ENCODE measurements around the gene LARP6. TPM values are rescaled to one million over a fixed set of nuclear protein-coding genes. Genes with fewer than 3 reads are reported as not detected.
A peak's percentile ranks its signal among the peaks of the same experiment; 100 is the strongest.
"Not testable (repeated sequence)": the region's sequence is repeated elsewhere in the genome, so short reads cannot be mapped to it uniquely, and the experiment has no call there.

LARP6 gene
- total RNA-seq = under 1 TPM in 1 of 2 donors, not detected in 1; 0.26 TPM

DNA sequence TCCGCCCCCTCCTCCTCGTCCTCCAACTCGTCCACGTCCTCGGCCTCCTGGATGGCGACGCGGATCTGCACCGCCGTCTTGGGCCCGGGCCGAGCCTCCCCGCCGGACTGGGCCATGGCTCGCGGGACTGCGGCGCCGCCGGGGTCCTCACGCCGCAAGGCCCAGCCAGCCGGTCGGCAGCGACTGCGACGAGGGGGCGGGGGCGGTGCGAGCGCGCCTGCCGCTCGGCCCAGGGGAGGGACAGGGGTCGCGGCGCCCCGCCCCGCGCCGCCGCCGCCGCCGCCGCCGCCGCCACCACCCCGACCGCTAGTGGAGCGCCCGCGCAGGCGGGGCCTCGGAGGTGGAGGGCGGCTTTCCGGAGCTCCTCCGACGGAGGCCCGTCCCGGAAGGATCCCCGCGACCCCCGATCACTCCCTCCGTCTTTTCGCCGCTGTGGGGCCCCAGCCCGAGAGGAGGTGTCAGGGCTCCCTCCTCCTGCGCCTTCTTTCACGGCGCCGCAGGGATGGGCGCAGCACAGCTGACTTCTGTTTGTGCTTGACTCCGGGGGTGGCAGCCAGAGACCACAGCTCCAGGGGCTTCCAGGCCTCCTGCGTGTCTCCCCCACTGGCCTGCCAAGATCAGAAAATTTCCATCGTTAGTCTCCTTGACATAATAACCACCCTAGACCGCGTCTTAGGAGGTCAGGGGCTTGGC lies at the start of gene LARP6:
Gene LARP6, minus strand, starts transcription at position 185 of the 693 bp plus-strand sequence. Its CDS starts 69 bp downstream, at position 116.
- Mint-ChIP-seq H3K36me3 (ENCODE audit: low read depth) (peaks cover 5% of the 10 kb centered on the region), H3K27me3 (peaks cover 55% of the 10 kb centered on the region), H3K9me3 (no peaks in the 10 kb centered on the region), H3K4me3 (peak within 1 kb of the TSS; percentile 83), H3K27ac (no peak within 1 kb of the TSS), H3K4me1 (peaks cover 3% of the 10 kb centered on the region)
- ATAC-seq (replicated peaks) = peak; percentile 54

DNA sequence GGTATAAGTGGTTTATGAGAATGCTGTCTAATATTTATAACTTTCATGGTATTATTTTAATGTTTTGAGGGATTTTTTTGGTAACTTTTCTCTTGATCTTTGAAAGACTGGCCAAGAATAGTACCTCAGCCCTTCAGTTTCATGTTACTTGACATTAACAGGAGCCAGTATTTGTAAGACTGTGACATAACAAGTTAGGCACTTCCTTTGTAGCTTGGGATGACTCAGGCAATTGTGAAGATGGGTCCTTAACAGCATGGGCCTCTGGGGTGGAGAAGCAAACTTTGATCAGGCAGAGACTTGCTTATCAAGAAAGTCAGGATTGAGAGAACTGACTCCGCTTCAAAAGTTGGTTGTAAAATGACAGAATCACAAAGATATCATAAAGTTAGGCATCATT lies 48.1 kb upstream of the LARP6 start:
- no peak for ATAC-seq (replicated peaks)
- Mint-ChIP-seq H3K4me3 (no peak overlapping the region), H3K4me1 (no peaks in the 10 kb centered on the region), H3K36me3 (ENCODE audit: low read depth) (peaks cover 8% of the 10 kb centered on the region), H3K27ac (no peak overlapping the region), H3K27me3 (peaks cover 7% of the 10 kb centered on the region), H3K9me3 (peaks cover 8% of the 10 kb centered on the region)

DNA sequence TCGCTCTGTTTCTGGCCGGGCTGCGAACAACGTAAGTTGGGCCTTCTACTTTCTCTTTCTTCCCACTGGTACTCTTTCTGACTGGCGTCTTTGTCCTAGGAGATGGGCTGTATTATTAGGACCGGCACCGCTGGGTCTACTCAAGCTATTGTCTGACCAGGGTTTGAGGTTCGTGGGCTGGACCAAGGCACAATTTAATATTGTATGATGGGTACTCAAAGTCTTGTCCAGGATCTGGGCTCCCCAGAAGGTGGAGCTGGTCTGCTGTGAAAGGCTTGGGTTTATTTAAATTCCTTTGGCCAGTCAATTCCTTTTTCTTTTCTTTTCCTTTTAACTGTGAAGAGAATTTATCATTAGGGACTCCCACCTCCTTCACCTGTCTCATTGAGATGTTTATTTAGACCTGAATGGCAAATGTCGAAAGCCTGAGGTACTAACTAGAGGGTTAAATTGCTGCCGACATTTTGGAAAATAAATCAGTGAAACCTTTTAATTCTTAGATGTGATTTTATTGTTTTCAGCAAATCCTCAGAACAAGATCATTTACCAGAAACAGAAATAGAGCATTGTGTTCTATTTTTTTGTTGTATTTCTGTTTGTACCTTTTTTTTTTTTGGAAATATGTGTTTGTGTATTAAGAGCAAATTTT lies 39.1 kb upstream of the LARP6 start:
- H3K36me3 Mint-ChIP-seq (ENCODE audit: low read depth) = peaks cover 6% of the 10 kb centered on the region
- peaks cover 5% of the 10 kb centered on the region for H3K27me3 Mint-ChIP-seq
- ATAC-seq (replicated peaks) = peak; percentile 18
- H3K27ac Mint-ChIP-seq = peak overlapping the region; percentile 98
- peaks cover 10% of the 10 kb centered on the region for H3K4me1 Mint-ChIP-seq
- peak overlapping the region; percentile 97 for H3K4me3 Mint-ChIP-seq
- H3K9me3 Mint-ChIP-seq = no peaks in the 10 kb centered on the region

GRCh38 chr15:70892002-70892911 lies 38.3 kb upstream of the LARP6 start, which contains the start of the genes LRRC49 and THAP10:
Gene LRRC49 (plus strand): TSS chr15:70892826. CDS start chr15:70892895, 69 bp downstream.
Gene THAP10 (minus strand): TSS chr15:70892433. CDS start chr15:70892272, 161 bp downstream.
- Mint-ChIP-seq H3K27ac (peak within 1 kb of the TSS; percentile 98), H3K9me3 (no peaks in the 10 kb centered on the region), H3K27me3 (peaks cover 3% of the 10 kb centered on the region), H3K36me3 (ENCODE audit: low read depth) (peaks cover 6% of the 10 kb centered on the region), H3K4me3 (peak within 1 kb of the TSS; percentile 97), H3K4me1 (peaks cover 10% of the 10 kb centered on the region)
- ATAC-seq (replicated peaks) = peak; percentile 92

GRCh38 chr15:70882361-70882760 lies 28.4 kb upstream of the LARP6 start:
- no peak overlapping the region for H3K4me3 Mint-ChIP-seq
- peaks cover 18% of the 10 kb centered on the region for H3K27me3 Mint-ChIP-seq
- H3K36me3 Mint-ChIP-seq (ENCODE audit: low read depth) = no peaks in the 10 kb centered on the region
- ATAC-seq (replicated peaks) = peak; percentile 62
- H3K27ac Mint-ChIP-seq = no peak overlapping the region
- H3K4me1 Mint-ChIP-seq = no peaks in the 10 kb centered on the region
- no peaks in the 10 kb centered on the region for H3K9me3 Mint-ChIP-seq

- Mint-ChIP-seq H3K36me3 (ENCODE audit: low read depth) (no peaks in the 10 kb centered on the region), H3K27me3 (peaks cover 29% of the 10 kb centered on the region), H3K4me3 (no peak overlapping the region), H3K27ac (no peak overlapping the region), H3K9me3 (no peaks in the 10 kb centered on the region), H3K4me1 (no peaks in the 10 kb centered on the region)
- ATAC-seq (replicated peaks) = no peak
Observed at GRCh38 chr15:70880781-70881180, 26.8 kb upstream of the LARP6 start.

DNA sequence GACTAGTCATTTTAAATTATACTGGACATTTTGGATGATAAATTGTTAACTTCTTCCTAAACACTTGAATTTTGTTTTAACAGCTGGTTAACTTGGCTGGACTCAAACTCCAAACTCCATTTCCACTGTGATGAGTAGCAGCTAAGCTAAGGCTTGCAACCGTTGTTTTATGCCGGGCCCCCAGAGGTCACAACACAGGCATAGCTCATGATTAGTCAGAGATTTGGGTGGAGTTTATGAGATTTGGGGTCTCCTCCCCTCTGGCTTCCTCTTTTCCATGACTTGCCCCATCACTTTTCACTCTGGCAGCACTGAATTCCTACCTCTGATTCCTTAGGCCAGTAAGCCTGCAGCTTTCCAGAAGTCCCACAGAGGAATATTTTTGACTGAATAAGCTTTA lies 25.4 kb upstream of the LARP6 start:
- ATAC-seq (replicated peaks) = no peak
- no peak overlapping the region for H3K4me3 Mint-ChIP-seq
- H3K4me1 Mint-ChIP-seq = no peaks in the 10 kb centered on the region
- no peaks in the 10 kb centered on the region for H3K36me3 Mint-ChIP-seq (ENCODE audit: low read depth)
- H3K27me3 Mint-ChIP-seq = peaks cover 25% of the 10 kb centered on the region
- no peaks in the 10 kb centered on the region for H3K9me3 Mint-ChIP-seq
- no peak overlapping the region for H3K27ac Mint-ChIP-seq

DNA sequence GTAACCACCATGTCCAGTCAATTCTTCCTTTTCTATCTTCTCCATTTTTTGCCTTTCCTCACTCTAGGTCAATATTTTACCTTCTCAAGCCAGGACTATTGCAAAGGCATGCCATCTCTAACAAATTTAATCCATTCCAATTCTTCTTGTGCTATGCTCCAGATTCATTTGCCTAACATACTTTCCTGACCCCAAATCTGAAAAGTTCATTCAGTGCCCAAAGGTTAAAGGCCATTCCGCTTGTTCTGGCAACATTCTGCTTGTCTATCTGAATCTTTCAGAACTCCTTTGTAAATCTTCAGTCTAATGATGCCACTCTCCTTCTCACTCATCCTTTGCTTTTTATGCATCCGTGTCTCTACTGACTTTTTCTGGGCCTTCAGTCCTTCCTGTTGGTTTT lies 22.7 kb upstream of the LARP6 start:
- Mint-ChIP-seq H3K4me1 (no peaks in the 10 kb centered on the region), H3K9me3 (no peaks in the 10 kb centered on the region), H3K36me3 (ENCODE audit: low read depth) (no peaks in the 10 kb centered on the region), H3K4me3 (no peak overlapping the region), H3K27me3 (peaks cover 33% of the 10 kb centered on the region), H3K27ac (no peak overlapping the region)
- ATAC-seq (replicated peaks) = no peak

DNA sequence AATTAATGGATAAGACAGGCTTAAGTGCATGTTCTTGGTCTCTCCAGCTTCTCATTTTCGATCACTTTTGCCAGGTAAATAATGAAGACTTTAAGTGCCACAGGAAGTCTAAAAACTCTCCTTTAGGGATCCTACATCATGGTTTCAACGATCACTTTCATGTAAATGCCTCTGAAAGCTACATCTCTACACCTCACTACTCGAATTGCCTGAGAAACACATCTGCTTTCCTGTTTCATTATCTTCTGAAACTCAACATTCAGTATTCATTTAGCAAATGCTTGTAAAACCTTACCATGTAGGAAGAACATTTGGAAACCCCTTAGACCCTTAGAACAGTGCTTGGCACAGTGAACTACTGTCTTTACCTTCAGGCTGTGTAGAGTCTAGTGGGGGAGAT lies 22.1 kb upstream of the LARP6 start:
- Mint-ChIP-seq H3K36me3 (ENCODE audit: low read depth) (no peaks in the 10 kb centered on the region), H3K9me3 (no peaks in the 10 kb centered on the region), H3K4me3 (no peak overlapping the region), H3K4me1 (no peaks in the 10 kb centered on the region), H3K27me3 (peaks cover 33% of the 10 kb centered on the region), H3K27ac (no peak overlapping the region)
- ATAC-seq (replicated peaks) = no peak

DNA sequence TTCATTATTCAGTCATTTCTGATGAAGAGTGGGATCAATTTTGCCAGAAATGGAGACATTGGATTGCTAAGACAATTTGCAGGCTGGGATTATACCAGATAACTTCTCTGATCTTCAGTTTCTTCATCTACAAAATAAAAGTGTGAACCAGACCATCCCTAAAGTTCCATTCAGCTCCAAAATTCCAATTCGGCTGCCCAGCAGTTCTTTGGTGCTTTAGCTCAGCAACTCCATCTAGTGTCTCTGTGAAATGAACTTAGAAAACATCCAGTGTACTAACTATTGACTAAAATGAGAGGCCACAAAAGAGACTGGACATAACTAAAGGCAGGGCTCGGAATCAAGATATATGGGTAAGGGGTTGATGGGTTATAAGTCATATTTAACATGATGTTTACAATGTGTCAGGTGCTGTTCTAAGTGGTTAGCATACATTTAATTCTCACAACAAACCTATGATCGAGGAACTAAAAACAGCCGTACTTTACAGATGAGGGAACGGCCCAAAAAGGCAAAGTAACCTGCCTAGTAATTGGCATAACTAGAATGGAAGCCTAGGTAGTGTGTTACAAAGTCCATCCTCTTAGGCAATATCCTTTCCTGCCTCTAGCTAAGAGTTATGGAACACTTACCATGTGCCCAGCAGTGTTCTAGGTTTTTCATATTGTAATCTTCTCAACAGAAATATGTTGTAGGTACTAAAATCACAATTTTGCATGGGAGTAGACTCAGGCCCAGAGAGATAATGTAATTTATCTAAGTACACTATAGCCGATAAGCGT lies 21.2 kb upstream of the LARP6 start:
- Mint-ChIP-seq H3K27me3 (peaks cover 33% of the 10 kb centered on the region), H3K36me3 (ENCODE audit: low read depth) (no peaks in the 10 kb centered on the region), H3K27ac (no peak overlapping the region), H3K4me1 (no peaks in the 10 kb centered on the region), H3K9me3 (no peaks in the 10 kb centered on the region), H3K4me3 (no peak overlapping the region)
- ATAC-seq (replicated peaks) = no peak

- Mint-ChIP-seq H3K9me3 (no peaks in the 10 kb centered on the region), H3K4me1 (no peaks in the 10 kb centered on the region), H3K4me3 (no peak overlapping the region), H3K27me3 (peaks cover 28% of the 10 kb centered on the region), H3K27ac (no peak overlapping the region), H3K36me3 (ENCODE audit: low read depth) (no peaks in the 10 kb centered on the region)
- no peak for ATAC-seq (replicated peaks)
Observed at GRCh38 chr15:70873232-70874054, 19.5 kb upstream of the LARP6 start.

- not testable (repeated sequence) for H3K27ac Mint-ChIP-seq; H3K36me3 Mint-ChIP-seq (ENCODE audit: low read depth); H3K4me1 Mint-ChIP-seq; H3K9me3 Mint-ChIP-seq; ATAC-seq (replicated peaks); H3K4me3 Mint-ChIP-seq
- H3K27me3 Mint-ChIP-seq = peaks cover 19% of the 10 kb centered on the region
Observed at GRCh38 chr15:70871490-70871889, 17.5 kb upstream of the LARP6 start.

GRCh38 chr15:70870051-70870450 lies 16.1 kb upstream of the LARP6 start:
- no peak overlapping the region for H3K4me3 Mint-ChIP-seq
- no peaks in the 10 kb centered on the region for H3K4me1 Mint-ChIP-seq
- ATAC-seq (replicated peaks) = peak; percentile 39
- H3K27ac Mint-ChIP-seq = no peak overlapping the region
- no peaks in the 10 kb centered on the region for H3K36me3 Mint-ChIP-seq (ENCODE audit: low read depth)
- no peaks in the 10 kb centered on the region for H3K9me3 Mint-ChIP-seq
- peaks cover 14% of the 10 kb centered on the region for H3K27me3 Mint-ChIP-seq

Data from activated T-helper 17 cell treated with anti-CD3 and anti-CD28 coated beads, Interleukin-2, amount 50 U/mL, for 72 hours (primary cell).